NCI-H187 (cell line): Measurements from ENCODE around the gene VPS45.

Source experiments
- DNase-seq, 2 experiments: peaks; one replicate each; lab custom pipeline; 2025; lab: John Stamatoyannopoulos, UW

The VPS45 gene

GRCh38 chr1:150072959-150073358 is 5.4 kb downstream of the VPS45 start:
- no peak for DNase-seq

- no peak for DNase-seq
Observed at GRCh38 chr1:150073516-150073915, 5.9 kb downstream of the VPS45 start.

- no peak for DNase-seq
Observed at GRCh38 chr1:150076066-150076465, 8.5 kb downstream of the VPS45 start.

- no peak for DNase-seq
Observed at GRCh38 chr1:150076985-150077384, 9.4 kb downstream of the VPS45 start.

GRCh38 chr1:150080784-150081183 is 13.2 kb downstream of the VPS45 start:
- no peak for DNase-seq

GRCh38 chr1:150082494-150082893 is 14.9 kb downstream of the VPS45 start:
- no peak for DNase-seq

- DNase-seq, result no peak
Observed at GRCh38 chr1:150083907-150084306, 16.3 kb downstream of the VPS45 start.

- DNase-seq, result no peak
Observed at GRCh38 chr1:150085406-150085805, 17.8 kb downstream of the VPS45 start.

GRCh38 chr1:150087415-150087814 is 19.8 kb downstream of the VPS45 start:
- no peak for DNase-seq

- no peak for DNase-seq
Observed at GRCh38 chr1:150089846-150090520, 22.4 kb downstream of the VPS45 start.

GRCh38 chr1:150092180-150092791 is 24.7 kb downstream of the VPS45 start:
- DNase-seq, result no peak

- DNase-seq, result no peak
Observed at GRCh38 chr1:150093805-150094204, 26.2 kb downstream of the VPS45 start.

- DNase-seq, result no peak
Observed at GRCh38 chr1:150094734-150095265, 27.2 kb downstream of the VPS45 start.

GRCh38 chr1:150102986-150103385 is 35.4 kb downstream of the VPS45 start:
- DNase-seq, result no peak

GRCh38 chr1:150106341-150106740 is 38.8 kb downstream of the VPS45 start:
- DNase-seq, result no peak

- DNase-seq, result no peak
Observed at GRCh38 chr1:150109586-150109985, 42.0 kb downstream of the VPS45 start.

- no peak for DNase-seq
Observed at GRCh38 chr1:150110116-150110515, 42.5 kb downstream of the VPS45 start.

- DNase-seq, result no peak
Observed at GRCh38 chr1:150111670-150112069, 44.1 kb downstream of the VPS45 start.

- no peak for DNase-seq
Observed at GRCh38 chr1:150115121-150115520, 47.5 kb downstream of the VPS45 start.

- DNase-seq, result no peak
Observed at GRCh38 chr1:150118716-150119115, 51.1 kb downstream of the VPS45 start.

GRCh38 chr1:150121236-150121862 is 53.8 kb downstream of the VPS45 start:
- no peak for DNase-seq

- no peak for DNase-seq
Observed at GRCh38 chr1:150126811-150127210, 59.2 kb downstream of the VPS45 start.

GRCh38 chr1:150127464-150127863 is 59.9 kb downstream of the VPS45 start:
- DNase-seq, result no peak
